8988T (cell line): ENCODE results near the gene RYR2.

Source experiments
- DNase-seq: peaks from one replicate; pipeline ENCODE4 v3.0.0; 2011

RYR2 gene

DNA sequence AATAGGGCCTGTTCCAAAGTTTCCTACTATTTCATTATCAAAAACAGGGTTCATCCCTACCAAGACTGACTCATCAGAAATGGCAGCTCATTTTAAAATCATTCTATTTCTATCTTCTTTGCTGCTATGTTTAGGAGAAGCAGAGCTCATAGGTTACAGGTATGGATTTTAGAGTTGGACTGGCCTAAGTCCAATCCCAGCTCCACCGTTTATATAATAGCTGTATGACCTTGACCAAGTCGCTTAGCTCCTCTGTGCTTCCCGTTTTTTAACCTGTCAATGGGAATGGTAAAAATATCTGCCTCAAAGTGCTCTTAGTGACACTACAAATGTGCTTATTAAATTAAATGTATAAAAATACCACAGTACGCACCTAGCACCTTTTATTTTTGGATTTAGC lies 436.1 kb downstream of the RYR2 start:
- no peak for DNase-seq

DNA sequence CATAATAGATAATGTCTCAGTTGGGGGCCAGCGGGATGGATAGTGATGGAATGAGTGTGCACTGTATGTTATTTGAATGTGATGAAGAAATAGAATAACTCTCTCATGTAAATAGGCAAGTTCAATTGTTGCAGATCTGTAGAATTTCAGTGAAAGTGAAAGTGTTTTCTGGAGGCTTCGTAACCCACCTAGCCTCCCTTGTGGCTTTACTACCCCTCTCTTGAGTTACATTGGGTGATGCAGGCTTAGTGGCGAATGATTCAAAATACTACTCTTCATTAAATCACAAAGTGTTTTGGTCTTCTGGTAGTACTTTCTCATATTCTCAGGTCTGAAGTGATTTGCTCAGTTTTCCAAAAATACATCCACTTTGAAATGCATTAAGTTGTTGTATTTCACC lies 436.9 kb downstream of the RYR2 start:
- no peak for DNase-seq

DNA sequence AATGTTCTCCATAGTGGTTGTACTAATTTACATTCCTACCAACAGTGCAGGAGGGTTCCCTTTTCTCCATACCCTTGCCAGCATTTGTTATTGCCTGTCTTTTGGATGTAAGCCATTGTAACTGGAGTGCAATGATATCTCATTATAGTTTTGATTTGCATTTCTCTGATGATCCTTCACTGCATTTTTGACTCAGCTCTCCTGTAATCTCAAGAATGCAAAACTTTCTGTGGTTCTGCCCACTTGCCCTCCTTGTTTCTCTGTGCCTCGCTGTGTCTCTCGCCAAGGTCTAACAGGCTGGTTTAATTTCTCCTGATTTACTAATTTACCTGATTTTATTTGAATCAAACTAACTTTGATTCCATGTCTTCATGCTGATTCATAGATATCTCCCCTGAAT lies 440.8 kb downstream of the RYR2 start:
- no peak for DNase-seq

DNA sequence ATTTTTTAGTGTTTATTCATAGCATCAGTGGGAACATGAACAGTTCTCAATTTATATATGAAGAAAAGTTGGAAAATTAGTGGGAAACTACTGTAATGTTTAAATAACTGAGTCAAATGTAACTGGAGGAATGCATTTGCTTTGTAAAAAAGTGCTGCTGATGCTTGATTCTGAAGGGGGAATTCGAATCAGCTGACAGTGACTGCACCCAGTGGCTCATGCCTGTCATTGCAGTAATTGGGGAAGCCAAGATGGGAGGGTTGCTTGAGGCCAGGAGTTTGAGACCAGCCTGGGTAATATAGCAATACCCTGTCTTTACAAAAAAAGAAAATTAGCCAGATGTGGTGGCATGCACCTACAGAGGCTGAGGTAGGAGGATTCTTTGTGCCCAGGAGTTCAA lies 450.4 kb downstream of the RYR2 start:
- DNase-seq = no peak

DNA sequence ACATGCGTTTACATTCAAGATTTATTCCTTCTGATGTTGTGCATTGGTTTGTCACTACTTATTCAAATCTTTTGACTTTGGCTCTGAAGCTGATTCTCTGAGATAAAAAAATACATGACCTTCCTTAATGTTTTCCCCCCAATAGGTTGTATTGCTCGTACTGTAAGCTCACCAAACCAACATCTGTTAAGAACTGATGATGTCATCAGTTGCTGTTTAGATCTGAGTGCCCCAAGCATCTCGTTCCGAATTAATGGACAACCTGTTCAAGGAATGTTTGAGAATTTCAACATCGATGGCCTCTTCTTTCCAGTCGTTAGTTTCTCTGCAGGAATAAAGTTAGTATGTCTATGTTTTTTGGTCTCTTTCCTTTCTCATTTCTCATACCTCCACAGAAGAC lies 458.6 kb downstream of the RYR2 start:
- no peak for DNase-seq

DNA sequence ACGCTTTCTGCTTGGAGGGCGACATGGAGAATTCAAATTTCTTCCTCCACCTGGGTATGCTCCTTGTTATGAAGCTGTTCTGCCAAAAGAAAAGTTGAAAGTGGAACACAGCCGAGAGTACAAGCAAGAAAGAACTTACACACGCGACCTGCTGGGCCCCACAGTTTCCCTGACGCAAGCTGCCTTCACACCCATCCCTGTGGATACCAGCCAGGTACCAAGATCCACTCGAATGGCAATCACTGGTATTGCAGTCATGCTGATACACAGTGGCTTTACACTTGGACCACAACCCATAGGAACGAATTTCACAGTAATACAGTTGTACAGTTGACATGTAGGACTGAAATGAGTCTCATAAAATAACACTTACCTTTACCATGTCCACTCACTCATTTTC lies 461.3 kb downstream of the RYR2 start:
- no peak for DNase-seq

DNA sequence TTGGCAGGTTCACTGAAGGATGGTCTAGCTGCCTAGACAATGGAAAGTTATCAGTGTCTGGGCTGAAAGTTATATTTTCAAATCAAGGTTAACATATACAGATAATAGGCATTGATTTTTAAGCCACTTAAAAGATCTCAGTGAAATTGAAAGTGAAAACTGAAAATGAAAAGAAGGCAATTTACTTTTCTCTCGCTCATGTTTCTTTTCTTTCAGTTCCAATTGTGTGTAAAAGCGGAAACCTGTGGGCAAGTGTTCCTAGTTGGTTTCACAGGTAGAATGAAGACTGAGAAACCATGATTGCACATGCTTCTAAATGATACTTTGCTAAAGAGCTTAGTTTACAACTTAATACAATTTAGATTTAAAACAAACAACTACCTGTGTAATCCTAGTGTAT lies 465.0 kb downstream of the RYR2 start:
- no peak for DNase-seq

DNA sequence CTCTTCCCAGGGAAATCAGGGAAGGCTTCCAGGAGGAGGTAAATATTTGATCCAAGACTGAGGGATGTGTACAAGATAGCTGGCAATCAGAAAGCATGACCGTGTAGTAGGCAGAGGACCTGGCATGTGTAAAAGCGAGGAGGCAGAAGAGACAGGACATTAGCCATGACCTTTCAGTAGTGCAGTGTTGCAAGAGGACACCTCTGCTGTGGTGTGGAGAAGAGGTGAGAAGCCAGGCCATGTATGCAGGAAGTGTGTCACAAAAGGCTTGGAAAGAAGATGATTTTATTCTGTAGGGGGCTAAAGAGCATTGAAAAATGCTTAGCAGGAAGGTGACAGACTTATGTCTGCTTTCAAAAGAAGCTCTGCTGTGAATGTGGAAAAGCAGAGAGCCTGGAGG lies 467.8 kb downstream of the RYR2 start:
- DNase-seq = no peak

DNA sequence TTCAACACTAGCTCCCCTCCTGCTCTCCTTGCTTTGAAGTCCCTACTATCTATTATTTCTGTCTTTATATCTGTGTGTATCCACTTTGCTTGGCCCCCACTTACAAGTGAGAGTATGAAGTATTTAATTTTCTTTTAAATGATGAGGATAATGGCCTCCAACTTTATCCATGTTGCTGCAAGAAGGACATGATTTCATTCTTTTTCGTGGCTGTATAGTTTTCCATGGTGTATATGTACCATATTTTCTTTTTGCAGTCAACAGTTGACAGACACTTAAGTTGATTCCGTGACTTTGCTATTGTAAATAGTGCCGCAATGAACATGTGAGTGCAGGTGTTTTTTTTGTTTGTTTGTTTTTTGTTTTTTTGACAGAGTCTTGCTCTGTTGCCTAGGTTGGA lies 483.1 kb downstream of the RYR2 start:
- DNase-seq = no peak

DNA sequence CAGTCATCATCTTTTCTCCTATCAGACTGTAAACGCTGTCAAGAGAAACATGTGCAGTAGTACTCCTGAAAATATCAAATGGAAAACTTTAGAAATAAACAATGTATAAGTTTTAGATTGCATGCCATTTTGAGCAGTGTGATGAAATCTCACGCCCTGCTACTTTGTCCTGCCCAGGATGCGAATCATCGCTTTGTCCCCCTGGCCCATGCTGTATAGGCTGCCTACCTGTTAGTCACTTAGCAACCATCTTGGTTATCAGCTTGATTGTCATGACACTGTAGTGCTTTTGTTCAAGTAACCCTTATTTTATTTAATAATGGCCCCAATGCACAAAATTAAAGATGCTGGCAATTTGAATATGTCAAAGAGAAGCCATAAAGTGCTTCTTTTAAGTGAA lies 485.8 kb downstream of the RYR2 start:
- DNase-seq = no peak

DNA sequence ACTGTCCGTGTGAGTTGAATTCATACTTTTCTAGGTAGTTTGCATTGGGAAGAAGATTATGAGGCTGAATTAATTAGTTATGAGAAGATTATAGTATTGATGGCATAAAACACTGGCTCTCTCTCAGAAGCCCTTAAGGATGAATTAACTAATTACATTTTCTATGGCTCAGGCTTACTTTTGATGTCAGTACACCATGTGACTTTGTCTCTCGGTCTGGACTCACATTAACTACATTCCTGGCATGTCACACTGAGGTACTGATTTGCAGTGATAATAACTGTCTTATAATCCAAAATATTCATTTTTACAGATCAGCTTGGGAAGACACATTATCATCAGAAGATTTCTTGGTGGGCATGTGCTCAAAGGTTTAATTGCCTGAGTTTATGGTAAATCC lies 486.6 kb downstream of the RYR2 start:
- DNase-seq = no peak

DNA sequence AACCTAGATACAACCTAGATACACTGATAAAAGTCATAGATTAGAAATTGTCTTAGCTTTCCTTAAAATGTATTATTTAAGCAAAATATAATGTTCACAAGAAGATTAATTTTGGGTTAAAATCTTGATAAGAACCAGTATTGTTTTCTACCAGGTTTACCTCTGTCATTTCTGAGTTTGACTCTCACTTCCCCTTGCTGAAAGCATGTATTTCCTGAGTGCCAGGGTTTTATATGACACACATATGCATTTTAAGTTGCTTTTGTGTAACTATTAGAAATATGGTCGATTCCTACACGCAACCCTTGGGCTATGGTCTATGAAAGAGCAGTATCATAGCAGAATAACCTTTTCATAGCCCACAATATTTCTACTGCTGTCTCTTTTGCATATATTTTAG lies 497.1 kb downstream of the RYR2 start:
- DNase-seq = no peak

DNA sequence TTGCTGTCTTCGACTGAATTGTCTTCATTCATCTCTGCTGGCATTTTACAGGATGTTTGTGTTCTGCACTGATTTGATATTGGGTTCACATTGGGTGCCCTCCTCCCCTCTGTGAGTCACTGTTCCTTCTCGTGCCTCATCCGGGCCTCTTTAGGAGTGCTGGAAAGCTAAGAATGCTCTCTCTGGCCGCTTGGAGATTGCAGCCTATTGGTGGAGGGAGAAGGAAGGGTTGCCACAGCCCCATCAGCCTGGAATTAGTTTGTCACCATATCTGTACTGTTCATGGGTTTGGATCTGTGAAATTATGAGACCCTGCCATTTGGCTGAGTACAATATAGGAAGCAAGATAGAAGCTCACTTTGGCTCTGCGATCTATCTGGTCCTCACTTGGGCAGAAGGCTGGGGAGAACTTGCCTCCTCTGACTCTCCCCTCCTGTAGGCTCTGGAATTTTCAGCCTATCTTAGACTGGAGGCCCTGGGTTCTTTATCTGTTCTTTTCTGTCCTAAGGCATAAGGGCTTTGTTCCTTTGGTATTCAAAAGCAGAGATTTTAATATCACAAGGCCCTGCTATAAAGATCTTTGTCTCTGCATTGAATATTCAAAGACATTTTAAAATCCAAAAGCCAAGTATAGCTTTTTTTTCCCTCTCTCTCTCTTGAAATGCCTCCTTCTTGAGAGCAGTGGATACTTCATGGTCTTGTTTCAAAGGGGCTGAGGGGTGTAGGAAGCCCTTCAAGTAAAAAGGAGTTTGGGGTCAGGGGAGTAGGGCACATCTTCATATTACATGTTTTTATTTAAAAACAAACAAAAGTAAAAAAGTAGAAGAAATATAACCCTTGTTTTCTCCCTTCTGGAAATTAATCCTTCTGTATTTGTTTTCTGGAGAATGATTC lies 500.8 kb downstream of the RYR2 start:
- no peak for DNase-seq

DNA sequence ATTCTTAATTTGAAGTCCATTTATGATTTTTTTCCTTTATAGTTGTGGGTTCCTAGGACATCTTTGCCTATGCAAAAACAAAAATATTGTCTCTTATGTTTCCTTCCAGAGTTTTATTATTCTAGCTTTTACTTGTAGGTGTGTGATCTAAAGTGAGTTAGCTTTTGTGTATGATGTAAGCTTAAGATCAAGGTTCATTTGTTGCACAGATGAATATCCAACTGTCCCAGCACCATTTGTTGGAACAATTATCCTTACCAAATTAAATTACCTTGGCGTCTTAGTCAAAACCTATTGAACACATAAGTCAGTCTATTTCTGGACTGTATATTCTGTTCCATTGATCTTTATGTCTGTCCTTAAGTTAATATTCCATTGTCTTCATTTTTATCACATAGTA lies 511.1 kb downstream of the RYR2 start:
- DNase-seq = no peak

DNA sequence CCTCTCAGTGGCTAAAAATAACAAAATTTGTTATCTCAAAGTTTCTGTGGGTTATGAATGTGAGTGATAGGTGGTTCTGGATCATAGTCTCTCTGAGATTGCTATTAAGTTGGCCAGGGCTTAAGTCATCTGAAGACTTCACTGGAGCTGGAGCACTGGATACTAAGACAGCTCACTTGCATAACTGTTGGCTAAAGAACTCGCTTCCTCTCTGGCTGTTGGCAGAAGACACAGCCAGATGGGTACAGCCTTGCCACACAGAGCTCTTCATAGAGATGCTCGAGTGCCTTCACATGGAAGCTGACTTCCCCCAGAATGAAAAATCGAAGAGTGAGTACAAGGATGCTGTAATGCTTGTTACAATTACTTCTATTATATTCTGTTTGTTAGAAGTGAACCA lies 514.9 kb downstream of the RYR2 start:
- no peak for DNase-seq

DNA sequence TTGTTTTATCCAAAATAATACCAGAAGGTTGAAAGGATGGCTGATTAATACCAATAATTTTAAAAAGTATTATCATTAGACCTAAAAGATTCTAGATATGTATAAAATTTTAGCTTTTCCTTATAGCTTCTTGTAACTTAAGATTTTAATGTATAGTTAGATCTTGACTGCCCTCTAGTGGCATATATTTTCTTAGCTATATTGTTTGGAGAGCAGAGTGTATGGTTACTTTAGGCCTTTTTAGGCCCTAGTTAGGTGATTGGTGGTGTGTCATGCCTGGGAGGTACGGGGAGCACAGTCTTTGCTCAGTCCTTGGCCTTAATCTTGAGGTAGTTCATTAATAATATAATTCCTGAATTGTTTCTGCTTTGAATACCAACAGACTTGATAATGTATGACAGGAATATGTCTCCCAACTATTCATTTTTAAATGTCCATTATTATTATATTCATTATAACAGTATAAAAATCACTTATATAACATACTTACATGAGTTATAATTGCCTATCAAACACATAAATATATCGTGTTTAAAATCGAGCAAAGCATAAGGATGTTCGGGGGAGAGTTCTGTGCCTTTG lies 520.3 kb downstream of the RYR2 start:
- DNase-seq = no peak

DNA sequence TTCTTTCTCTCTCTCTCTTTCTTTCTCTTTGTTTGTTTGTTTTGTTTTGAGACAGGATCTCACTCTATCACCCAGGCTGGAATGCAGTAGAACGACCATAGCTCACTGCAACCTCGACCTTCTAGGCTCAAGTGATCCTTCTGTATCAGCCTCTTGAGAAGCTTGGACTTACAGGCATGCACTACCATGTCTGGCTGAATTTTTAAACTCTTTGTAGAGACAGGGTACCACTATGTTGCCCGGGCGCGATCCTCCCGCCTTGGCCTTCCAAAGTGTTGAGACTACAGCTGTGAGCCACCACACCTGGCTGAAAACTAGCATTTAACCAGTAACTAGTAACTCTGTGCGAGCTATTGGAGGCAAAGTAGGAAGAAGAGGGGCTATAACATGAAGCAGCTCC lies 523.3 kb downstream of the RYR2 start:
- no peak for DNase-seq

DNA sequence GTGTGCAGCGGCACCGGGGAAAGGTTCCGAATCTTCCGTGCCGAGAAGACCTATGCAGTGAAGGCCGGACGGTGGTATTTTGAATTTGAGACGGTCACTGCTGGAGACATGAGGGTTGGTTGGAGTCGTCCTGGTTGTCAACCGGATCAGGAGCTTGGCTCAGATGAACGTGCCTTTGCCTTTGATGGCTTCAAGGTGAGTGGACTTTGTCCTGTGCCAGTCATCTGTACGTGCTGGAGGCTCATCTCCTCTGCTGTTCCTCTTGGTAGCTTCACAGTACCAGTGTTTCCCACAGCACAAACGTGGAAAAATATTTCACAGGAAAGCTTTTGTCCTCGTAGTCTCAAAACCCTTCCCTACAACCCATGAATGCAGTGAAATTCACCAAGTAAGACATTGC lies 524.6 kb downstream of the RYR2 start:
- DNase-seq = no peak

DNA sequence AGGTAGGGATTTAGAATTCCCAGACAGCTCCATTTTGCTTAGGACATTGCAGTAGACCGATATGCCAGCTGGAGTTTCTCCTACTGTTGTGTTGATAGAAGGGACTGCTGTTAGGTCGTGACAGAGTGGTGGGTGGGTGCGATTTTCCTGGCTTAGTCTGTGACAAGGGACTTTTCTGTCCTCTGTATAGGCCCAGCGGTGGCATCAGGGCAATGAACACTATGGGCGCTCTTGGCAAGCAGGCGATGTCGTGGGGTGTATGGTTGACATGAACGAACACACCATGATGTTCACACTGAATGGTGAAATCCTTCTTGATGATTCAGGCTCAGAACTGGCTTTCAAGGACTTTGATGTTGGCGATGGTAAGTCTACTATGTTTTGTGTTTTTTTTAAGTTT lies 527.0 kb downstream of the RYR2 start:
- no peak for DNase-seq

DNA sequence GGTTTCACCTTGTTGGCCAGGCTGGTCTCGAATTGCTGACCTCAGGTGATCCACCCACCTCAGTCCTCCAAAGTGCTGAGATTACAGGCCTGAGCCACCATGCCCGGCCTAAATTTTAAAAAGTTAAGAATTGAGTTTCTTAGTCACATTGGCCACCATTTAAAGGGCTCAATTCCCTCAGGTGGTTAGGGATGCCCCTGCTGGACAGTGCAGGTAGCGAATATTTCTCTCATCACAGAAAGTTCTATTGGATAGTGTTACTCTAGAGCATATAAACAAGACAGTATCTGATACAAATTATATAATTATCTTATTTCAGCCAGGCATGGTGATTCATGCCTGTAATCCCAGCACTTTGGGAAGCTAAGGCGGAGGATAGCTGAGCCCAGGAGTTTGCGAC lies 528.5 kb downstream of the RYR2 start:
- DNase-seq = no peak

DNA sequence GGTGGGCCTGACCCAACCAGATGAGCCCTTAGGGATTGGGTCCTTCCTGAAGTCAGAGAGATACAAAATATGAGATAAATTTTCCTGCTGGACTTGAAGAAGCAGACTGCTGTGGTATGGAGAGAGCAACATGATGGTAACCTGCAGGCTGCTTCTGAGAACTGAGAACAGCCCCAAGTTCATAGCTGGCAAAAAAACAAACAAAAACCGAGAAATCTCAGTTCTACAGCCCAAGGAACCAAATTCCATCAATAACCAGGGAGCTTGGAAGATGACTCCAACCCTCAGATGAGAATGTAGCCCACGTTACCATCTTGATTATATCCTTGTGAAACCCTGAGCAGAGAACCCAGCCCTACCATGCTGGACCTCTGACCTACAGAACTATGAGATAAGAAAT lies 532.6 kb downstream of the RYR2 start:
- DNase-seq = no peak

DNA sequence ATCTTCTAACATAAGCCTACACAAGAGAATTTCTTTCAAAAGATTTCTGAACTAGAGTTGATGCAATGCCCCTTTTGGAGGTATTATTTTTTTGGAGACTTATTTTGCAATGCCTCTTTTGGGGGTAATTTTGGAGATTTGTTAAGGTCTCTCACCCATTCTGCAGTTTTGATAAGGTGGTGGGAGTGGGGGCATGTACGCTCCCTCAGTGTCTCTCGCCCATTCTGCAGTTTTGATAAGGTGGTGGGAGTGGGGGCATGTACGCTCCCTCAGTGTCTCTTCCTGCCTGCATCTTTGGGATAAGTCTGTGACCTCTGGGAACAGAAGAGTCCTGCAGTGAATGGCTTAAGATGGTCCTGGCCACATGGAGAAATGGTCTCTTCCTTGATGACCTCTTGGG lies 536.6 kb downstream of the RYR2 start:
- no peak for DNase-seq

DNA sequence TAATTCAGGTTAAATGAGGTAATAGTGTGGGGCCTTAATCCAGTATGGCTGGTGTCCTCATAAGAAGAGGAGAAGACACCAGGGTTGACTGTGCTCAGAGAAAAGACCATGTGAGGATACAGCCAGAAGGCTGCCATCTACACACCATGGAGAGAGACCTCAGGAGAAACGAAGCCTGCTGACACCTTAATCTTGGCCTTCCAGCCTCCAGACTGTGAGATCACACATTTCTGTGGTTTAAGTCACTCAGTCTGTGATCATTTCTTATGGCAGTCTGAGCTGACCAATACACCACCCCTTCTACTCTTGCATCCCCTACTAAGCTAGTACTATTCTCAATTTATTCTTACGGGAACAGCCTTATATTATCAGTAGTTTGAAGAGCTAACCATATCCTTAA lies 538.7 kb downstream of the RYR2 start:
- no peak for DNase-seq

DNA sequence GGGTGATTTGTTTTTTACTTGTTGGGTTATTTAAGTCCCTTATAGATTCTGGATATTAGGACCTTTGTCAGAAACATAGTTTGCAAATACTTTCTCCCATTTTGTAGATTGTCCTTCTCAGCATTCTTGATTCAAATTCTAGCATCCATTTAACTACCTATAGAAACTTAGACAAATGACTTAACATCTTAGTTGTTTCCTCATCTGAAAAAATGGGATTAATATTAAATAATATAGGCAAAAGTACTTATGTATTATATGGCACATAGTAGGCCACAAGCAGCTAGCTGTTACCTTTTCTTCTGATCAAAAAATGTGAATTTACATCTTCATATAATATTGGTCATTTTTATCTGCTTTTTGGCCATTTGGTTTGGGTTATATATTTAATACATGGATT lies 541.3 kb downstream of the RYR2 start:
- DNase-seq = no peak

DNA sequence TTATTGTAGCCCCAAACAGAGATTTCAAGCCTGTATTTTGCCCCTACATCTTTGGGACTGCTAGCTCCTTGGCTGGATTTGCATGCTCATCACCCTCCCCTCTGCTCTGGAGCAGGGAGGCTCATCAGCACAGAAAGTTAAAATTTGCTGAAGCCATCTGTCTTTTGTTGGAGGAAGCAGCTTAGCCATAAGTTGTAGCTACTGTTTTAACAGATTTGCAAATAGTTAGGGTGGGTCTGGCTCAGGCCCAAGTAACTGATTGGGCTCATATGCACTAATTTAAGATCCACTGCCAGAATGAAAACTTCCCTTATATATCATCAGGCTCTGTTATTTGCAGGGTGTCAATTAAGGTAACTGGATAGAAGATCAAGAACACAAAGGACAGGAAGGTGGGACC lies 541.8 kb downstream of the RYR2 start:
- no peak for DNase-seq
